Coronary artery (tissue), 2 donors: ENCODE results near the gene MYCN.
"Not testable (repeated sequence)": the region's sequence is repeated elsewhere in the genome, so short reads cannot be mapped to it uniquely, and the experiment has no call there.

Experiments used
- DNase-seq: peaks from one replicate; pipeline ENCODE4 v3.0.0-alpha.2; 2017; ENCODE audit warnings: low spot score
- H3K27ac ChIP-seq, 2 donors: fragments of 200-600 bp; sonication (generic); one replicate each; pipeline ENCODE4 v1.5.1; 2016 to 2019
- H3K4me3 ChIP-seq: fragments of 200-600 bp; sonication (generic); 2 replicates; pipeline ENCODE4 v1.5.1; 2016; ENCODE audit warnings: mild to moderate bottlenecking, moderate library complexity
- CTCF ChIP-seq: fragments of 200-600 bp; sonication (generic); IDR thresholded peaks from one replicate; pipeline ENCODE4 v1.5.1; 2019; ENCODE audit warnings: antibody characterized with exemption

Gene MYCN

GRCh38 chr2:15956751-15957736 lies 16.7 kb downstream of the MYCN start:
- Histone ChIP-seq H3K27ac (no peak overlapping the region), H3K4me3 (no peak overlapping the region)
- no peak for TF ChIP-seq CTCF
- no peak for DNase-seq

- DNase-seq: no peak
- TF ChIP-seq CTCF: no peak
- no peak overlapping the region for H3K27ac ChIP-seq
- H3K4me3 ChIP-seq: no peak overlapping the region
These were observed 17.7 kb downstream of the MYCN start for GRCh38 chr2:15957881-15958713.

GRCh38 chr2:15959331-15960153 lies 19.2 kb downstream of the MYCN start:
- TF ChIP-seq CTCF: no peak

GRCh38 chr2:15960154-15960520 lies 19.8 kb downstream of the MYCN start:
- H3K4me3 ChIP-seq, H3K27ac ChIP-seq, DNase-seq: not testable (repeated sequence)

More at GRCh38 chr2:15959331-15960153, 19.2 kb downstream of the MYCN start:
- H3K27ac ChIP-seq: no peak overlapping the region
- no peak for DNase-seq
- H3K4me3 ChIP-seq: no peak overlapping the region

GRCh38 chr2:15963109-15963976 lies 23.0 kb downstream of the MYCN start:
- not testable (repeated sequence) for H3K4me3 ChIP-seq, H3K27ac ChIP-seq, DNase-seq

GRCh38 chr2:15963977-15964670 lies 23.8 kb downstream of the MYCN start:
- no peak overlapping the region for H3K27ac ChIP-seq
- no peak for TF ChIP-seq CTCF
- DNase-seq: no peak
- no peak overlapping the region for H3K4me3 ChIP-seq
